ENCODE data around the gene PLA2G4A.

GRCh38 chr1:186905561-186905960 lies 76.8 kb downstream of the PLA2G4A start:
- TF ChIP-seq GATA2 (IDR thresholded peaks at IDR 0.05; ENCODE audit: low read depth, low read length) (no peak), GATA3 (IDR thresholded peaks at IDR 0.05; ENCODE audit: low read depth, low read length) (no peak)

Data from SH-SY5Y (cell line).